MCF 10A (cell line): ENCODE data around the gene CEMP1. TPM values are rescaled to one million over a fixed set of nuclear protein-coding genes. Genes with fewer than 3 reads are reported as not detected.

ENCODE experiments used
- BruUV-seq: library from RNA; stranded (reverse); fragments of 400-500 nt; replicated peaks from 2 replicates; lab custom pipeline; 2021; lab: Mats Ljungman, UMichigan
- CTCF ChIA-PET: fragments of 300-600 bp; sonication (Branson Sonifier 250); formaldehyde crosslinking; extraction: SDS; loops from one replicate; lab custom pipeline; 2021; ENCODE audit warnings: antibody characterized with exemption, inconsistent platforms; lab: Yijun Ruan, JAX
- POLR2A ChIA-PET: fragments of 300-600, 350-650 bp; sonication (Branson Sonifier 250); formaldehyde crosslinking; extraction: SDS; loops from one replicate; lab custom pipeline; 2020; ENCODE audit warnings: antibody characterized with exemption, inconsistent platforms; lab: Yijun Ruan, JAX
- DNase-seq: peaks from one replicate; pipeline ENCODE4 v3.0.0-alpha.2; 2018; ENCODE audit not compliant: unreplicated experiment
- H3K27ac Mint-ChIP-seq: one replicate; pipeline ENCODE4 v1.8.0; 2022; ENCODE audit warnings: mild to moderate bottlenecking, low read depth, mixed read lengths; ENCODE audit not compliant: unreplicated experiment
- H3K27me3 Mint-ChIP-seq: one replicate; pipeline ENCODE4 v1.8.0; 2022; ENCODE audit warnings: mixed read lengths; ENCODE audit not compliant: insufficient read depth, unreplicated experiment
- H3K36me3 Mint-ChIP-seq: one replicate; pipeline ENCODE4 v1.8.0; 2022; ENCODE audit warnings: mild to moderate bottlenecking, moderate library complexity, mixed read lengths; ENCODE audit not compliant: insufficient read depth, unreplicated experiment
- H3K4me1 Mint-ChIP-seq: one replicate; pipeline ENCODE4 v1.8.0; 2022; ENCODE audit warnings: mixed read lengths; ENCODE audit not compliant: insufficient read depth, unreplicated experiment
- H3K4me3 Mint-ChIP-seq: one replicate; pipeline ENCODE4 v1.8.0; 2022; ENCODE audit warnings: mild to moderate bottlenecking, moderate library complexity, mixed read lengths; ENCODE audit not compliant: unreplicated experiment
- H3K9me3 Mint-ChIP-seq: one replicate; pipeline ENCODE4 v1.8.0; 2022; ENCODE audit warnings: mixed read lengths; ENCODE audit not compliant: unreplicated experiment
- CTCF ChIP-seq: fragments of 200-600 bp; IDR thresholded peaks from one replicate; pipeline ENCODE4 v1.8.0; 2022; ENCODE audit warnings: antibody characterized with exemption, mild to moderate bottlenecking; ENCODE audit not compliant: unreplicated experiment
- intact Hi-C: fragments of 100-400 bp; cut with micrococcal nuclease; formaldehyde crosslinking; loops from 2 replicates; pipeline ENCODE4 v1.14.1; 2022
- total RNA-seq: library from RNA; stranded (reverse); gene quantifications from 2 replicates; pipeline ENCODE4 v1.2.3, GENCODE V29; 2022

Gene CEMP1
- total RNA-seq, 1 experiment from 2014 or later = not detected

DNA sequence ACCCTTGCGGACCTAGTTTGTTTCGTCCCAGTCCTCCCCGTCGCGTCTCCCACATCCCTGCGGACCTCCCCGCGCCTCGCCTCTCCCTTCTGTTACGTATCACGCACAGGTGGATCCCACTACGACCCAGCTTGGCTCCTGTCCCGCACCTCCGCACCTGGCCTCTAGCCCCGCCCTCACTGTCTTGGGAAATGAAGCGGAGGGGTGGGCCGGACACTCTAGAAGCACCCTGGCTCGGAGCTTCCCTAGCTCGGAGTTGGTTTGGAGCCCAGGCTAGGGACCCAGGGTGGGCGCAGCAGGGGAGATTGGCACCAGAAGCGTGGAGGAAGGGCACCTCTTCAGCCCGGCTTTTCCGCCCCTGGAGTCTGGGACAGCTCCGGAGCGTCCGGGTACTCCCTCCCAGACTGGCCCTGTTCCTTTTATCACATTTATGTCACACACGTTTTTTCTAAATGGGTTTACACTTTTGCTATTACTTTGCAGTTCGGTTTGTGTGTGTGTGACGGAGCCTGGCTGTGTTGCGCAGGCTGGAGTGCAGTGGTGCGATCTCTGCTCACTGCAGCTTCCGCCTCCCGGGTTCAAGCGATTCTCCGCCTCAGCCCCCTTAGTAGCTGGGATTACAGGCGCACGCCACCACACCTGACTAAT lies 1.4 kb upstream of the CEMP1 start:
- peak; percentile 86 for DNase-seq
- BruUV-seq = TSS peak; percentile 19
- POLR2A ChIA-PET = interaction anchor here (0.5 to 3.8 kb wide), 16 partner anchors 9 to 524 kb away, joined by 3 to 62 read pairs (median 4); partner anchors contain the start of genes AMDHD2, ATP6V0C, ECI1 and PGP
- no peak for TF ChIP-seq CTCF
- peak overlapping the region; percentile 100 for H3K27ac Mint-ChIP-seq
- H3K4me3 Mint-ChIP-seq = peak overlapping the region; percentile 98
- H3K4me1 Mint-ChIP-seq = peaks cover 11% of the 10 kb centered on the region
- H3K36me3 Mint-ChIP-seq = peaks cover 11% of the 10 kb centered on the region
- intact Hi-C loops = no loop called here
- H3K27me3 Mint-ChIP-seq = no peaks in the 10 kb centered on the region
- H3K9me3 Mint-ChIP-seq = no peaks in the 10 kb centered on the region
- CTCF ChIA-PET = interaction anchor here (0.5 kb wide), 1 partner anchor 44 kb away, joined by 3 read pairs; no protein-coding TSS in a partner anchor

GRCh38 chr16:2531696-2532493 lies 687 bp upstream of the CEMP1 start:
- ChIA-PET CTCF (interaction anchor here (0.6 kb wide), 1 partner anchor 11 kb away, joined by 4 read pairs; the partner anchor contains the start of gene AMDHD2), POLR2A (interaction anchor here (0.7 to 3.8 kb wide), 16 partner anchors 8 to 524 kb away, joined by 3 to 62 read pairs (median 4); partner anchors contain the start of genes AMDHD2, ATP6V0C, ECI1 and PGP)

GRCh38 chr16:2530629-2531318 lies 434 bp downstream of the CEMP1 start:
- Mint-ChIP-seq H3K27me3 (no peaks in the 10 kb centered on the region), H3K9me3 (no peaks in the 10 kb centered on the region), H3K27ac (peak overlapping the region; percentile 100), H3K36me3 (peaks cover 14% of the 10 kb centered on the region), H3K4me3 (peak overlapping the region; percentile 98), H3K4me1 (peaks cover 19% of the 10 kb centered on the region)
- ChIA-PET CTCF (interaction anchor here (0.6 kb wide), 1 partner anchor 10 kb away, joined by 4 read pairs; the partner anchor contains the start of gene AMDHD2), POLR2A (interaction anchor here (0.6 to 3.8 kb wide), 5 partner anchors 9 to 322 kb away, joined by 3 to 62 read pairs (median 5); partner anchors contain the start of genes AMDHD2 and ATP6V0C)
- no peak for DNase-seq
- no TSS peak for BruUV-seq
- intact Hi-C loops = no loop called here
- TF ChIP-seq CTCF = no peak

More at GRCh38 chr16:2531696-2532493, 687 bp upstream of the CEMP1 start:
- intact Hi-C loops = no loop called here
- BruUV-seq = no TSS peak
- Mint-ChIP-seq H3K9me3 (no peaks in the 10 kb centered on the region), H3K27ac (peak overlapping the region; percentile 100), H3K36me3 (peaks cover 11% of the 10 kb centered on the region), H3K4me1 (peaks cover 11% of the 10 kb centered on the region), H3K27me3 (no peaks in the 10 kb centered on the region), H3K4me3 (peak overlapping the region; percentile 98)
- DNase-seq = peak; percentile 97
- no peak for TF ChIP-seq CTCF
